Mesothelial cell of epicardium (in vitro differentiated cells): ENCODE measurements around the gene BATF3. TPM values are rescaled to one million over a fixed set of nuclear protein-coding genes. Genes with fewer than 3 reads are reported as not detected.

Experiments used
- DNase-seq, 2 experiments: peaks; one replicate each; pipeline ENCODE4 v3.0.0; 2021; ENCODE audit warnings: low spot score in 2 of 2; ENCODE audit not compliant: unreplicated experiment in 2 of 2
- H3K27ac Mint-ChIP-seq: 2 replicates; pipeline ENCODE4 v1.8.0; 2021; ENCODE audit warnings: mixed read lengths
- H3K27me3 Mint-ChIP-seq: 2 replicates; pipeline ENCODE4 v1.8.0; 2021; ENCODE audit warnings: low read depth, mixed read lengths
- H3K36me3 Mint-ChIP-seq: 2 replicates; pipeline ENCODE4 v1.8.0; 2021; ENCODE audit warnings: mixed read lengths
- H3K4me1 Mint-ChIP-seq: 2 replicates; pipeline ENCODE4 v1.8.0; 2021; ENCODE audit warnings: mixed read lengths
- H3K4me3 Mint-ChIP-seq: 2 replicates; pipeline ENCODE4 v1.8.0; 2021; ENCODE audit warnings: mild to moderate bottlenecking, moderate library complexity, mixed read lengths
- H3K9me3 Mint-ChIP-seq: 2 replicates; pipeline ENCODE4 v1.8.0; 2021; ENCODE audit warnings: mixed read lengths
- total RNA-seq: library from RNA; stranded (reverse); gene quantifications from 3 replicates; pipeline ENCODE4 v1.2.1, GENCODE V29; 2021
- TF ChIP-seq, protein P1 (sequence below): fragments of 200-600 bp; sonication (generic); IDR thresholded peaks from one replicate; pipeline ENCODE4 v1.5.0; 2021; ENCODE audit warnings: antibody characterized with exemption; ENCODE audit not compliant: unreplicated experiment

Gene BATF3
- total RNA-seq, 1 donor from 2014 or later = 1.0 TPM

DNA sequence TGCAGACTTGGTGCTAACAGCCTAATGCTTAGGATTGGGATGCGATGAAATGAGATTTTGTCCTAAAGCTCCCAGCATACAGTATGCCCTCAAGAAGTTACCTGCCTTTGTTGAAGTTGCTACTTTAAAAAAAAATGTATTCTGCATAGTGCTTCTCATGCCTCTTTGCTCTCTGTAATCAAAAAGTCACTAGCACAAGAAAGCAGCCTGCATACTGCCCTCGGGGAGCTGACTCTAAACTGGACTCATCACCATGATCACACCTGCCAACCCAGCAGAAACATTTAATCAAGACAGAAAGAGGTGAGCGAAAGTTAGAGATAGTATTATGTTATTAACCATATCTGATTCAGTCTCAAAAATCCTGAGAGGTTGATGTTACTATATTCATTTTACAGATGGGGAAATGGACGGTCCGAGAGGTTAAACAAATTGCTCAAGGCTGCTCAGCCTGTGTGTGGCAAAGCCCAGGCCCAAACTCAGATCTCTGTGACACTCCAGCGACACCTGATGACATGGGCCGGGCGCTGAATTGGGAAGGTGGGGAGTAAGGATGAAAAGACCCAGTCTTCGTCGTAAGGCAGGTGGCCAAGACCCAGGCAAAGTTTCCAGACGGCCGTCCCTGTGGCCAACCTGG lies 1.1 kb downstream of the BATF3 start:
- Mint-ChIP-seq H3K4me1 (peaks cover 9% of the 10 kb centered on the region), H3K36me3 (no peaks in the 10 kb centered on the region), H3K27me3 (peaks cover 86% of the 10 kb centered on the region), H3K9me3 (no peaks in the 10 kb centered on the region), H3K27ac (no peak overlapping the region), H3K4me3 (peak overlapping the region; percentile 58)
- no peak for DNase-seq
- TF ChIP-seq, protein P1, sequence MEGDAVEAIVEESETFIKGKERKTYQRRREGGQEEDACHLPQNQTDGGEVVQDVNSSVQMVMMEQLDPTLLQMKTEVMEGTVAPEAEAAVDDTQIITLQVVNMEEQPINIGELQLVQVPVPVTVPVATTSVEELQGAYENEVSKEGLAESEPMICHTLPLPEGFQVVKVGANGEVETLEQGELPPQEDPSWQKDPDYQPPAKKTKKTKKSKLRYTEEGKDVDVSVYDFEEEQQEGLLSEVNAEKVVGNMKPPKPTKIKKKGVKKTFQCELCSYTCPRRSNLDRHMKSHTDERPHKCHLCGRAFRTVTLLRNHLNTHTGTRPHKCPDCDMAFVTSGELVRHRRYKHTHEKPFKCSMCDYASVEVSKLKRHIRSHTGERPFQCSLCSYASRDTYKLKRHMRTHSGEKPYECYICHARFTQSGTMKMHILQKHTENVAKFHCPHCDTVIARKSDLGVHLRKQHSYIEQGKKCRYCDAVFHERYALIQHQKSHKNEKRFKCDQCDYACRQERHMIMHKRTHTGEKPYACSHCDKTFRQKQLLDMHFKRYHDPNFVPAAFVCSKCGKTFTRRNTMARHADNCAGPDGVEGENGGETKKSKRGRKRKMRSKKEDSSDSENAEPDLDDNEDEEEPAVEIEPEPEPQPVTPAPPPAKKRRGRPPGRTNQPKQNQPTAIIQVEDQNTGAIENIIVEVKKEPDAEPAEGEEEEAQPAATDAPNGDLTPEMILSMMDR = no peak

DNA sequence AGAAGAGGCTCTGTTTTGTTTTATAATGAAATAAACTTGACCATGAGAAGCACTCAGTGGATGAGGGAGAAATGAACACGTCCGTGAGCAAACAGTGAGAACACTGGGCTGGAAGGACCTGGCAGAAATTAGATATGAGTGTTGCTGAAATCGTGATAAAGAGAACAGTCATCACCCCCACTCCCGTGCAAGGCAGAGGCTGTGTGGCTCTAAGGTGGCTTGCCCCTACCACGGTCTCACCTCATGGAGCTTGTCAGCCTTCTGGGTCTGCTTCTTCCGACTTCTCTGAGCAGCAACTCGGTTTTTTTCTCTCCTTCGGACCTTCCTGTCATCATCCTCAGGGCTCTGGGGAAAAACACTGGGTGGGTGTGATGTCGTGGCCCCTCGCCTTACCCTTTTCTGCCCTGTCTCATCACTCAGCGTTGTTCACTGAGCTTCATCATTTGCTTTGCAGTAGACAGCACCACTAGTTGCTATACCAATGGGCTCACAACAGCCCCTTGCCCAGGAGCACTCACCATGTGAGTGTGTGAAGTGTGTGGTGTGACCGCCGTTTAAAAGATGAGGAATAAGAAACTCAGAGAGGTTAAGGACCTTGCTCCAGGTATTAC lies 2.8 kb downstream of the BATF3 start:
- Mint-ChIP-seq H3K4me1 (peaks cover 9% of the 10 kb centered on the region), H3K27ac (no peak overlapping the region), H3K27me3 (peaks cover 80% of the 10 kb centered on the region), H3K36me3 (no peaks in the 10 kb centered on the region), H3K9me3 (no peaks in the 10 kb centered on the region), H3K4me3 (no peak overlapping the region)
- TF ChIP-seq, protein P1 = no peak
- DNase-seq = no peak

DNA sequence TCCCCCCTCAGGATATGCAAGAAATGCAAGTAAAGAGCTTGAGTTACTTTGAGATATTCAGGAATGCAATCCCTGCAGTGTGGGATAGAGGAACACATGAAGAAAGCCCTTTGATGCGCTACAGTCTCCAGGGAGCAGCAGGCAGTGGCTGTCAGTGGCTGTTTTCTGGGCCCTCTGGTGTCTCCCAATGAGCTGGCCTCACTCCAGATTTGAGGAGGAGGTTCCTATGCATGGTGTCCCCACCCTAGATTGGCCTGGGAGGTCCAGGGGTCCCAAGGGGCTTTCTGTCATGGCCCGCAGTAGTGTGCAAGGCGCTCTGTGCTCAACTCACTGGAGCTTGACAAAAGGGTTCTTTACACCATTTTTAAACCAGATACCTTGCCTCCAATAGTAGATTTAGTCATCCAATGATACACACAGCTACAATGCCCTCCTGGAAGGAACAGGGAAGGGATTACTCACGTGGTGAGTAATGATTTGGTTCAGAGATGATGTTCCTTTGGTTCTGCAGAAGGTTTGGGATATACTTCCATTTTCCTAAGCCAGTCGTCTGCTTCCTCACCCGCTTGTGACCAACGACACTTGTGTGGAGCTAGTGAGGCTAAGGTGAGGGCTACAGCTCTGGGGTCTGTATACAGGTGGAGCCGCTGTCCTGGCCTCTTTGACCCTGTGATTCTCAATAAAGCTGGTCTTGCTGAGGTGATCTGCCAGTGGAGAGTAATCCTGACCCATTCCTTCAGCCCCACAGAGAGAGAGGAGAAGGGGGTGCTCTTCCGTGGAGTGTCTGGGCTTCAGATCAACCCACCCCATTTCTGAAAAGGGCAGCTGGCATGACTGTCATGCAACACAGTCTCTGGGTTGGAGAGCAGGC lies 6.6 kb downstream of the BATF3 start:
- Mint-ChIP-seq H3K27me3 (peaks cover 51% of the 10 kb centered on the region), H3K9me3 (no peaks in the 10 kb centered on the region), H3K36me3 (no peaks in the 10 kb centered on the region), H3K4me1 (no peaks in the 10 kb centered on the region), H3K27ac (no peak overlapping the region), H3K4me3 (no peak overlapping the region)
- no peak for DNase-seq
- TF ChIP-seq, protein P1 = no peak

DNA sequence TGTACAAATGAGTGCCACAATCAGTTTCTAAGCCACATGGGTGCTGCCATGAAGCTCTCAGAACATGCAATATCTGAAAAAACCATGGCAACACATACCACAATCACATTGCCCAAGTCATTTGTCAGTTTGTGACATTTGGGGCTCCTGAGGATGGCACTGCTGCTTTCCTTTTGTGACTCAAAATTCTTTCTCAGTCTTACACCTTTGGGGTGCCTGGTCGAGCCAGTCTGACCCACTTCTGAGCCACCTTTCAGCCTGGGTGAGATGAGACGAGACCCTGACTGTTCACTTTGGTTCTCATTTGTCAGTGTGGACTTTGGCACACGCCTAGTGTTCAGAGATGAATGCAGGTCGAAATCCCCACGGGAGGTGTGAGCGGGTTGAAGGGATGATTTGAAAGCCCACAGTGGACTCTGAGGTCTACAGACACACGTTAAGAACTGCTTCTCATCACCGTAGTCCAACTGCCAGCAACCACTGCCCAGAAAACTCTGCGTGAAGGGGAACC lies 8.0 kb downstream of the BATF3 start:
- Mint-ChIP-seq H3K4me3 (no peak overlapping the region), H3K27me3 (peaks cover 42% of the 10 kb centered on the region), H3K27ac (no peak overlapping the region), H3K36me3 (no peaks in the 10 kb centered on the region), H3K4me1 (no peaks in the 10 kb centered on the region), H3K9me3 (no peaks in the 10 kb centered on the region)
- DNase-seq = no peak
- TF ChIP-seq, protein P1 = no peak

DNA sequence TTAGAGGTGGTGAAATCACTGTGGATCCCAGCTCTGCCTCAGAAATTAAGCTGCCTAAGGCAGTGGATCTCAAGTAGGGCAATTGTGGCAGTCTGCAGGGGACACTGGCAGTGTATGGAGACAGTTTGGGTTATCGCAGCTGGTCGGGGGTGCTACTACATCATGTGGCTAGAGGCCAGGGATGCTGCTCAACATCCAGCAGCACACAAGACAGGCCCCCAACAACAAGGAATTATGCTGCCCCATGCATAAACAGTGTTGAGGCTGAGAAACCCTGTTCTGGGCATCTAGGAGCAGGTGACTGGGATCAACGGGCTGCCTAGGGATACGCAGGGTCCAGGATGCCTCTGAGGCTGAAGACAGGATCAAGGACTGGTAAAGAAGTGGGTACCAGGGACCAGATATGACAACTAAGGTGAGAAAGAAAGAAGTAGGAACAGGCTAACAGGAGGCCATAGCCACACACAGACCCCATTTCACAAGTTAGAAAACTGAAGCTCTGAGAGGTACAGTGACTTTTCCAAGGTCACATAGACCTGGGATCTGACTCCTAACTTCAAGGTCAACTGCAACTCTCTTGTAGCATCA lies 8.7 kb downstream of the BATF3 start:
- DNase-seq = no peak
- TF ChIP-seq, protein P1 = no peak
- no peaks in the 10 kb centered on the region for H3K9me3 Mint-ChIP-seq
- no peaks in the 10 kb centered on the region for H3K4me1 Mint-ChIP-seq
- H3K27ac Mint-ChIP-seq = no peak overlapping the region
- H3K27me3 Mint-ChIP-seq = peaks cover 38% of the 10 kb centered on the region
- no peaks in the 10 kb centered on the region for H3K36me3 Mint-ChIP-seq
- H3K4me3 Mint-ChIP-seq = no peak overlapping the region
